PC-9 (cell line): ENCODE data around the gene NKAIN2.

Experiments used
- CTCF ChIP-seq: fragments of 200-600 bp; sonication (generic); conservative IDR thresholded peaks from 2 replicates; pipeline ENCODE4 v1.6.1; 2017; ENCODE audit warnings: mixed run types, antibody characterized with exemption, mild to moderate bottlenecking, moderate library complexity
- EZH2 ChIP-seq: fragments of 200-600 bp; sonication (generic); IDR thresholded peaks from 2 replicates; pipeline ENCODE4 v1.8.0; 2017; ENCODE audit warnings: antibody characterized with exemption, low read depth

- TF ChIP-seq CTCF (no peak), EZH2 (no peak)
Observed at GRCh38 chr6:124753562-124754105, 950.0 kb downstream of the NKAIN2 start.
